GM18520 (cell line): ENCODE measurements around the gene CRIP3.

Source experiments
- ATAC-seq: cut with Tn5 transposase; IDR thresholded peaks from one replicate; pipeline ENCODE4 v1.9.1; 2021; ENCODE audit not compliant: unreplicated experiment

The CRIP3 gene

DNA sequence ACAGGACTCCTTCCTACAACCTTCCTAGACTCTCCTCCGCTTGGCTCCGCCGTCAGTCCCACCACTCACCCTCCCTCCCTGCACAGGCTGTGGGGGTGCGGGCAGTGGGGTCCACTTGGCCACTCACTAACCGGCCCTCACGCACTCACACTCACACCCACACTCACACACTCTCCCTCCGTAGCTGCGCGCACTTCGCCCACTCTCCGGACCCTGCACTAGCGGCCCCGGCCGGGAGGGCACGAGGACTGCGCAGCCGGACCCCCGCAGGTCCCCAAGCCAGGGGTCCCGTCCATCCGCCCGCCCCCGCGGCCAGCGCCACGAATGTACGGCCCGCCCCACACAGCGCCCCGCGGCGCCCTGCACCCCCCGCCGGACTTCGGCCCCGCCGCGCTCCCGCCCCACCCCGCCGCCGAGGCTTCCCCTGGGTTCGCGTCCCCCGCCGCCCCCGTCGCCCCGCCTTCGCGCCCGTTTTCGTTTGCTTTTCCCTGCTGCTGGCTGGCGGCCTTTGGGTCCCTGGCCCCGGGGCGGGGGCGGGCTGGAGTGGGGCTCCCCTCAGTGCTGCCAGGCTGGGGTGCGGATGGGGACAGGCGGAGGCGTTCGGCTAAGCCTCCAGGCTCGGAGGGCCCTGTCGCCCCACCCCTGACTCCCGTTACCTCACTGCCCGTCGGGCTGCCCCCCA, 33.6 kb downstream of the CRIP3 start:
- ATAC-seq, result no peak

DNA sequence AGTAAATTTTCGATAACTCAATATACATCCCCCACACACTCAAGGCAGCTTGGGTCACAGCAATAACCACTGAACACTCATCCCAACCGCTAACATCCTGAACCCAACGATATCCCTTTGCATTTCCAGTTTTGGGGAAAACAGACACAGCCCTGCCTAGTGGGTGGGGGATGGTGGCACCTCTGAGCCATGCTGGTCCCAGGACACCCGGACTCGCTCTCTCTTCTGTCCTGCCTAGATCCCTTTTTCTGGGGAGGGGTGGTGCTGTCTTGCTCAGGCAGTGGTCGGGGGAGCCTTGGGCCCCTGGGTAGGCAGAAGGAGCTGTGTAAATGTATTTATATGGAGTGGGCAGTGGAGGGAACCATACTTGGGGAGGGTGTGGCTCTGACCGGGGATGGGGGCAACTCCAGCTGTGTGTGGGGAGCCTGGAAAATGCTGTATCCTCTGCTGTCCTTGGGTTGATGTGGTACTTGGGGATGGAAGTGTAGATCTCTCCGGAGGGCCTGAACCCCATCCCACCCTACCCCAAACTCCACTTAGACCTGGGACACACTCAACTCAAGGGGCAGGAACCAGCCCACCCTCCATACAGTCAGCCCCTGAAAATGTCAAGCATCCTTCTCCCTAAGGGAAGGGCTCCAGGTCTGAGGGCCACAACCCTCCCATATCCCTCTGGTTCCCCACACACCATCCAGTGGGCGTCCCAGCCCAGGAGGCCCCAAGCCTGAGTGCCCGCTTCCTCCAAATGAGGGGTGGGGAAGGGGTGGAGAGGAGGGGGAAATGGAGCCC, 34.3 kb downstream of the CRIP3 start:
- ATAC-seq, result no peak

- no peak for ATAC-seq
Measured at GRCh38 chr6:43273707-43274106, 34.9 kb downstream of the CRIP3 start.

DNA sequence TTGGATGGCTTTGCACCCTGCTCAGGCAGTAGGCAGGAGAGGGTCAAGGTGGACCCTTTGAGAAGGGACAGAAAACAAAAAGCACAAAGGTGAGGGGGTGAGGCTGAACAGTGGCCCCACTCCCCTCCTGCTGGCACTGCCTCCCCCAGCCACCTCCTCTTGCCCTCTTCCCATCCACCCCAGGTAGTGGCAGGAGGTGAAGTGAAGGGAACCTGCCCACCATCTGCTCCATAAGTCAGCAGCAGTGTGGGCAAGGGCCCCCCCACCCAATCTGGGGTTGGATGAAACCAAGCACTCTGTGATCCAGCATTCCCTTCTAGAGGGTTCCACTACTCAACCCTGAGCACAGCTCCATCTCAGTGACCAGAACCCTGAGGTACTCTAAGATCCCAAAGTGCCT, 36.7 kb downstream of the CRIP3 start:
- no peak for ATAC-seq

DNA sequence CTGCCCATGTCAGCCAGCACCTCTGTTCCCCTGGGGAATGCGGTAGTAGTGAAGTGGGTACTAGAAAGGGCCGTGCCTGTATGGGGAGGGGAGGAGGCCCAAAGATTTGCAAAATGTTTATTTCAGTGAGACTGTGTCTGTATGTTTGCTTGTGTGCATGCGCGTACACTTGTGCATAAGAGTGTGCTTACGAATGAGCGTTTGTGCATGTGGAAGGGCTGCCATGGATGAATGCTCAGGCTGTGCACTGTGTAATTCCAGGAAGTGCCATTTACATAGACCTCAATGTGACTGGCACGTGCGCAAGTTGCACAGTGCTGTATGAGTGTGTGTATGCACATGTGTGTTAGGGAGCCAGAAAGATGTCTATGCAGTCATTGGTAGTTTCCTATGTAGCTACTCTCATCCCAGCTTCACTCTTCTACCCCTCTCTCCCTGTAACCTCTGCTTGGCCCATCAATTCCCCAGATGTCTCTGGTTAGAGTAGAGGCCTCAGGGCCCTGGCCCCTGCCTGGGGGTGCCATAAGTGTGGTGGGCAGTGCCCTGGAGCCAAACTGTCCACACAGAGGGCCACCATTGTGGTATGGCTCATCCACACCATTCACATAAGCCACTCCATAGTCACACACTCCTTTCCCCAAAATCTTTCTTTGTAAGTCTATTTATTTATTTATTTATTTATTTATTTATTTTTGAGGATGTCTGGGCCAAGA, 37.4 kb downstream of the CRIP3 start:
- ATAC-seq, result no peak

DNA sequence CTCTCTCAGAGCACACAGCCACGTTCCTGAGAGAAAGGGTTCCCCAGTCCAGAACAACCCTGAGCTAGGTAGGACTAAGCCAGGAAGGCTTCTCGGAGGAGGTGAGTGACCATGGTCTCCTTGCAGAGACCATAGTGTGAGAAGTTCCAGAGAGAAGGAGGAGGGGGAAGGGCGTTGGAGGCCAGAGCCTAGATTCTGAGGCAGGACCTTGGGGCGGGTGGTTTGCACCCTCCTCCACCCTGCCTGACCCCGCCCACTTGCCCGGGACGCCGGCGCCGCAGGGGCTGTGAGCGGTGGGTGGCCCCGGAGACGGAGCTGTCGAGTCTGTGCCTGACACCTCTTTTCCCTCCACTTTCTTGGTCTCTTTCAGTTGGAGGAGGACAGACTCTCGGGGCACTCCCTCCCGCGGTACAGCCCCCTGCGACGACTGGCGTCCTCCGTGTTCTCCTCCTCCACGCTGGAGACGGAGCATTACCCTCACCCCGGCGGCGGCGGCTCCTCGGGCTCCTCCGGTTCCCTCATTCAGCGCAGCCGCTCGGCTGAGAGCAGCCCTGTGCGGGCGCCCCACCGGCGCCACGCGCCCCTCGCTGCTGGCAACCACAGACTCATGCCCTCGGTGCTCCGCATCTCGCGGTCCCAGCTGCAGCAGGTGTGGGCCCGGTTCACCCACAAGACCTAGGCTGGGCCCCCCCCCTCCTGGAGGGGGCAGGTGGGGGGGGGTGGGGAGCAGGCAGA, 39.2 kb downstream of the CRIP3 start:
- no peak for ATAC-seq

DNA sequence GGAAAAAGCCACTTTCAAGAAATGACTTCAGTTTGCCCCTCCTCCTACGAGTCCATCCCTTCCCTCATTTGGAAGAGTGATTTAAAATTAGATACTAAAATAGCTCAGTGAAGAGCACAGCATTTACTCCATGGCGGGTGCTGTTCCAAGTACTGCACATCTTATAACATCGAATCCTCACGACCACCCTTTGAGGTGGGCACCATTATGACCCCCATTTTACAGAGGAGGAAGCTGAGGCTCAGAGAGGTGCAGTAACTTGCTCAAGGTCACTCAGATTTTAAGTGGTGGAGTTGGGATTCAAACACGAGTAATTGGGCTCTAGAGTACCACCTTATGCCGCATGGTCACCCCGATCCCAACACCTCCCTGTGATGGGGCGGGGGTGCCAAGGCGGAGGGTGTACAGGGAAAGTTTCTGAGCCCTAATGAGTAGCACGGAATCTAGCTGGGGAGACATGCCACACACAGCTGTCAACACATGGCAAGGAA, 39.8 kb downstream of the CRIP3 start:
- ATAC-seq, result no peak

- ATAC-seq, result no peak
Measured at GRCh38 chr6:43268355-43268700, 40.3 kb downstream of the CRIP3 start.

GRCh38 chr6:43267619-43268354, 40.8 kb downstream of the CRIP3 start:
- ATAC-seq, result no peak

- ATAC-seq, result no peak
Measured at GRCh38 chr6:43265564-43265963, 43.1 kb downstream of the CRIP3 start.

DNA sequence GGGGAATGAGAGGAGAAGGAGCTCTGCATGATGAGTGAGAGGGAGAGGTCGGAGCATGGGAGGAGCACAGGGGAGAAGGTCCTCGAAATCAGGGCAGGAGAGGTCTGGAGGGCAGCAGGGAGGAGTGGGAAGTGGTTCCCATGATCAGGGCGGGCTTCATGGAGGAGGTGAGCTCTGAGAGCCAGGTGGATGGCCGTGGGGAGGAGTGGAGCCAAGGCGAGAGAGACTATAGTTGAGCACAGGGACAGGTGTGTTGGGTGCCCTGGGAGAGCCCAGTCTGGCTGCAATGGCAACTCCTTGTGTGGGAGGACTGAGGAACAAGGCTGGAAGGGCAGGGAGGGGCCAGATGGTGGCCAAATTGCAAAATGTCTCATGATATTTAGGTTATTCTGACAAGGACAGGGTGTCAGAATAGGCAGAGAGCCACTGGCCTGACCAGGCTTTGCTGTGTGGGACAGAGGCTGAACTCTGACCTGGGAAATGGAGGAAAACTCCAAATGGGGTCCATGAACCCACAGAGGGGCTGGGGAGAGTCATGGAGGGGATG, 44.0 kb downstream of the CRIP3 start:
- no peak for ATAC-seq

GRCh38 chr6:43263314-43264178, 45.1 kb downstream of the CRIP3 start:
- ATAC-seq, result no peak

GRCh38 chr6:43262780-43263313, 45.8 kb downstream of the CRIP3 start:
- ATAC-seq, result no peak

- ATAC-seq, result no peak
Measured at GRCh38 chr6:43262000-43262779, 46.4 kb downstream of the CRIP3 start.

DNA sequence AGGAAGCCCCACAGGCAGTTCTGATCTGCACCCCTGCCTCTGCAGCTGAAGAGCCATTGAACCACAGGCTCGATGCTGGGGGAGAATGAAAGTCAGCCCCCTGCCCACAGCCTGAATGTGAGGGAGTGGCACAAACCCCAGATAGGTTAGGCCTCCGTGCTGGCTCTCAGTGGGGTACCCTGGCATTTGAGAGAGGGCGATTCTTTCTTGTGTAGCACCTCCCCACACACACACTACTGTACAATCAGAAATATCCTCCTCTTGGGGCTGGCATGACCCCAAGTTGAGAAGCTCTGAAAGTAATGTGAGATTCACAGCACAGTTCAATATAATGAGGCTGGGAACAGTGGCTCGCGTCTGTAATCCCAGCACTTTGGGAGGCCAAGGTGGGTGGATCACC, 47.4 kb downstream of the CRIP3 start:
- no peak for ATAC-seq

GRCh38 chr6:43260791-43261190, 47.8 kb downstream of the CRIP3 start:
- ATAC-seq, result no peak

GRCh38 chr6:43258807-43259686, 49.6 kb downstream of the CRIP3 start:
- ATAC-seq, result no peak
